SU-DHL-6 (cell line): ENCODE data around the gene KCNA3.

Experiments
- EZH2phosphoT487 ChIP-seq: fragments of 200-600 bp; sonication (generic), shearing (Covaris generic); conservative IDR thresholded peaks from 2 replicates; pipeline ENCODE4 v1.6.1; 2018; ENCODE audit warnings: mild to moderate bottlenecking, antibody characterized with exemption, low read length, moderate library complexity, mixed read lengths
- TF ChIP-seq, protein P1 (sequence below): fragments of 200-600 bp; sonication (generic); IDR thresholded peaks from one replicate; pipeline ENCODE4 v1.5.1; 2017; ENCODE audit warnings: antibody characterized with exemption, mild to moderate bottlenecking, low read length, moderate library complexity; ENCODE audit not compliant: insufficient read depth, poor library complexity, severe bottlenecking

DNA sequence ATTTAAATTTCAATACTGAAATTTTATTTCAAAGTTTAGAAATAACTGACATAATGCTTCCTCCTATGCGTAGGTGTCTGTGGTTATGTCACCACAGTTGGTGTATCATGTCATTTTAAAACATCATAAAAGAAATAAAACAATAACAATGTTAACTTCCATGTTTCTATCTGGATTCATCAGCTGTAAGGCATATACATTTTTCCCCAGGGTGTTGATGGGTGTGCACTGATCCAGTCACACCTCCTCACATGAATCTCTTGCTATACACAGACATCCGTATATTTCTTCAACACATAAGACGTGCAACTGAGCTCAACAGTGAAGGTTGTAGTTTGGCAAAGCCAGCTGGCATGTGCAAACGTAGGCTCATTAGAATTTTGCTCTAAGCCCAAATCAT, 6.2 kb downstream of the KCNA3 start:
- TF ChIP-seq, protein P1, sequence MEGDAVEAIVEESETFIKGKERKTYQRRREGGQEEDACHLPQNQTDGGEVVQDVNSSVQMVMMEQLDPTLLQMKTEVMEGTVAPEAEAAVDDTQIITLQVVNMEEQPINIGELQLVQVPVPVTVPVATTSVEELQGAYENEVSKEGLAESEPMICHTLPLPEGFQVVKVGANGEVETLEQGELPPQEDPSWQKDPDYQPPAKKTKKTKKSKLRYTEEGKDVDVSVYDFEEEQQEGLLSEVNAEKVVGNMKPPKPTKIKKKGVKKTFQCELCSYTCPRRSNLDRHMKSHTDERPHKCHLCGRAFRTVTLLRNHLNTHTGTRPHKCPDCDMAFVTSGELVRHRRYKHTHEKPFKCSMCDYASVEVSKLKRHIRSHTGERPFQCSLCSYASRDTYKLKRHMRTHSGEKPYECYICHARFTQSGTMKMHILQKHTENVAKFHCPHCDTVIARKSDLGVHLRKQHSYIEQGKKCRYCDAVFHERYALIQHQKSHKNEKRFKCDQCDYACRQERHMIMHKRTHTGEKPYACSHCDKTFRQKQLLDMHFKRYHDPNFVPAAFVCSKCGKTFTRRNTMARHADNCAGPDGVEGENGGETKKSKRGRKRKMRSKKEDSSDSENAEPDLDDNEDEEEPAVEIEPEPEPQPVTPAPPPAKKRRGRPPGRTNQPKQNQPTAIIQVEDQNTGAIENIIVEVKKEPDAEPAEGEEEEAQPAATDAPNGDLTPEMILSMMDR, result no peak
- TF ChIP-seq EZH2phosphoT487, result no peak
